Skeletal muscle satellite cell (primary cell): ENCODE measurements around the gene FSTL4.

ENCODE experiments used
- H3K27me3 ChIP-seq: 2 replicates; pipeline ENCODE4 v1.7.0; 2013; ENCODE audit warnings: low read length; ENCODE audit not compliant: control insufficient read depth, insufficient read depth
- H3K36me3 ChIP-seq: 2 replicates; pipeline ENCODE4 v1.7.0; 2013; ENCODE audit warnings: mild to moderate bottlenecking, control low read depth, low read length; ENCODE audit not compliant: insufficient read depth
- H3K4me1 ChIP-seq: 2 replicates; pipeline ENCODE4 v1.7.0; 2013; ENCODE audit warnings: low read length; ENCODE audit not compliant: control insufficient read depth, insufficient read depth
- H3K4me2 ChIP-seq: 2 replicates; pipeline ENCODE4 v1.7.0; 2013; ENCODE audit warnings: mild to moderate bottlenecking, low read length
- H3K4me3 ChIP-seq: 2 replicates; pipeline ENCODE4 v1.7.0; 2013; ENCODE audit warnings: low read length
- H3K9ac ChIP-seq: 2 replicates; pipeline ENCODE4 v1.7.0; 2013; ENCODE audit warnings: mild to moderate bottlenecking, low read depth, low read length, moderate library complexity
- H3K9me3 ChIP-seq: replicated peaks from 2 replicates; pipeline ENCODE4 v1.7.0; 2013; ENCODE audit warnings: mild to moderate bottlenecking, control low read depth, low read length

FSTL4 gene

DNA sequence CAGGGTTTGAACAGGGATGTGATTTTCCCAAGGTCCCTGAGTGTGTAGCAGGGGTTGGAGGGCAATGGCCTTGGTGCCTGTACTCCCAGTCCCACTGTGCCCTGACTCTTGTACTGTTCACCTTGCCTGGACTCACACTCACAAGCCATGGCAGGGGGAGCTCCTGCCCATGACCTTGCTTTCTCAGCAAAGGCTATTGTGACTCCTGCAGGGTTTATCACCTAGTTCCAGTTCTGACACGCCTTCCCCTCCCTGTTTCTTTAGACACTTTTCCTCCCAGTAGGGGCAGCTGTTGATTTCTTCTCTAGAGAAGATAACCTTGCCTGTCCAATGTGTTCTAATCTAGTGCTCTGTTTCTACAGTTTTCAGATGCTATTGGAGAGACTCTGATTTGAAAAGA is 139.5 kb downstream of the FSTL4 start:
- Histone ChIP-seq H3K9me3 (no peaks in the 10 kb centered on the region), H3K4me3 (no peak overlapping the region), H3K36me3 (no peaks in the 10 kb centered on the region), H3K4me2 (no peak overlapping the region), H3K27me3 (peaks cover 19% of the 10 kb centered on the region), H3K9ac (no peak overlapping the region), H3K4me1 (no peaks in the 10 kb centered on the region)

DNA sequence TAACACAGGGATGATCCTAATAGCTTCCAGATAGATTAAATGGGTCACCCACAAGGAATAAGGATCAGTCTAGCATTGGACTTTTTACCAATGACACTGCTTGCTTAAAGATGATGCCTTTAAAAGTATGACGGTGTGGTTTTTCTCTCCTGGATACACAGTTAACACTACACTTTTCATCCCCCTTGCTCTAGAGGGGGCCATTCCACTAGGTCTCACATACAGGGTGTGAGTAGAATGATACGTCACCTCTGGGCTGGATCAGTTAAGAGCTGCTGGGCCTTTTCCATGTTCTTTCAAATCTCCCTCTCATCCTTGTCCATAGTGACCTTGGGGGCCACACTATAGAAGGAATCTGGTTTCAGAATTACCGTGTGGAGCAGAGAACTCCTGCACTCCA is 140.6 kb downstream of the FSTL4 start:
- no peak overlapping the region for H3K9ac ChIP-seq
- H3K9me3 ChIP-seq, result no peaks in the 10 kb centered on the region
- peaks cover 17% of the 10 kb centered on the region for H3K27me3 ChIP-seq
- no peaks in the 10 kb centered on the region for H3K4me1 ChIP-seq
- no peaks in the 10 kb centered on the region for H3K36me3 ChIP-seq
- H3K4me2 ChIP-seq, result no peak overlapping the region
- H3K4me3 ChIP-seq, result no peak overlapping the region

DNA sequence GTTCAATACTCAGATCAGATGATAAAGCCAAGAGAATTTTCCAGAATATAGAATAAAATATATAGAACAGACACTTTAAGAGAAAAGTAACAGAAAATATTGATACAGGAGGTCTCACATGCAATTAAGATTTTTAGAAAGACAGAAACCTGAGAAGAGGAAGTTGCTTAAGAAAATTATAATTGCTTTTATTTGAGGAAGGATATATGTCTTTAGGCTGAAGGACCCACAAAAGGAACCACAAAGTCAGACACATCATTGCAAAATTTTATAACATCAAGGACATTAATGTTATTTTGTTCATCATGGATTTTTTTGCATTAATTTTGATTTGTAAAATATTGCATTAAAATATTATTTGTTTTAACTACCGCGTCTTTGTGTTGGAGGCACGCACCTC is 141.5 kb downstream of the FSTL4 start:
- Histone ChIP-seq H3K36me3 (no peaks in the 10 kb centered on the region), H3K27me3 (peaks cover 15% of the 10 kb centered on the region), H3K4me1 (no peaks in the 10 kb centered on the region), H3K9ac (no peak overlapping the region), H3K9me3 (no peaks in the 10 kb centered on the region), H3K4me2 (no peak overlapping the region), H3K4me3 (no peak overlapping the region)

DNA sequence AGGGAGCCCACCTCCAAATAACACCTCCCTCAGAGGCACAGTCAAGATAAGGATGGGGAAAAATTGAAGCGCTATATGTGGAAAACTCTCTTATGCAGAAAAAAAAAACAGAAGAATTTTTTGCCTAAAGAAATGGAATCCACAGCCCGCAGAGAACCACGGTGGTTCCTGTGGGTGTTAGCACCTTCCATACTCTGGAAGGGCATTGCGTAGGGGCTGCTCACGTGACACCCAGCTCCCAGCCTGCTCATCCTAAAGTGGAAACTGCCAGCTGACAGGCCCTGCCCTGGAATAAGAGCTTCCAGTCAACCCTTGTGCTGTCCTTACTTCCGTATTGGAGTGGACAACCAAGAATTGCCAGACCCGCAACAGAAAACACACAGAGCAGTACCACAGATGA is 142.5 kb downstream of the FSTL4 start:
- no peak overlapping the region for H3K9ac ChIP-seq
- no peak overlapping the region for H3K4me3 ChIP-seq
- H3K36me3 ChIP-seq, result no peaks in the 10 kb centered on the region
- peaks cover 13% of the 10 kb centered on the region for H3K27me3 ChIP-seq
- H3K4me2 ChIP-seq, result no peak overlapping the region
- H3K4me1 ChIP-seq, result no peaks in the 10 kb centered on the region
- no peaks in the 10 kb centered on the region for H3K9me3 ChIP-seq

DNA sequence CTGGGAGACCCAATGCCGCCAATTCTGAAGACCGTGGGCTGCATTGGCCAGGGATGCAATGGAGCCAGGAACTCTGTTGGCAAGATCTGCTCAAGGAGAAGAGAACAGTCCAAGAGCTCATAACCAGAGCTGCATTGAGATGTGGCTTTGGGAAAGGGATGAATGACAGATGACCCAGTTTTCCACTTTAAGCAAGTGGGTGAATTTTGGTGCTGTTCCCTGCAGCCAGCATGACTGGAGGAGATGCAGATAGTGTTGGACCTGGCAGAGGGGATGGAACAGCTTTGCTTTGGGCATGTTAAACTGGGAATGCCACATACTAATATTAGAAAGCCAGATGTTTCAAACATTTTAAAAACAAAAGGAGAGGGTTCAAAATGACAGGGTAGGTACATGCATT is 143.1 kb downstream of the FSTL4 start:
- Histone ChIP-seq H3K4me2 (no peak overlapping the region), H3K27me3 (peaks cover 10% of the 10 kb centered on the region), H3K36me3 (no peaks in the 10 kb centered on the region), H3K4me1 (no peaks in the 10 kb centered on the region), H3K9me3 (no peaks in the 10 kb centered on the region), H3K9ac (no peak overlapping the region), H3K4me3 (no peak overlapping the region)

DNA sequence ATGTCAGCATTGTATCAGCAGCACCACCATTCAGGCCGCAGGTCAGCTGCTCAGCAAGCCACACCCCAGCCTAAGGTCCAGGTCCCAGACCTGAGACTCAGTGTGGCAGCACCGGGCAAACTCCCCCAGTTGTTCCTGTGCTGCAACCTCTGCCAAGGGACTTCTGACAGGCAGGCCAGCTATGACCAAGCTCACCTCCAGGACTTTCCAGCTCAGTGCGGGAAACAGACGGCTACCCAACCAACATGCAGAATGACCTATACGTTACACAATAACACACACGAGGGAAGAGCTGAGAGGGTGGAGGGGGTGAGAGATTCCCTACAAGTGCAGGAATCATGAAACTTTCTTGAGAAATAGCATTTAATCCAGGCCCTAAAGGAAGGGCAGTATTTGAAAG is 143.7 kb downstream of the FSTL4 start:
- H3K4me2 ChIP-seq, result no peak overlapping the region
- H3K9ac ChIP-seq, result no peak overlapping the region
- H3K36me3 ChIP-seq, result no peaks in the 10 kb centered on the region
- H3K27me3 ChIP-seq, result peaks cover 8% of the 10 kb centered on the region
- no peaks in the 10 kb centered on the region for H3K9me3 ChIP-seq
- H3K4me1 ChIP-seq, result no peaks in the 10 kb centered on the region
- no peak overlapping the region for H3K4me3 ChIP-seq

DNA sequence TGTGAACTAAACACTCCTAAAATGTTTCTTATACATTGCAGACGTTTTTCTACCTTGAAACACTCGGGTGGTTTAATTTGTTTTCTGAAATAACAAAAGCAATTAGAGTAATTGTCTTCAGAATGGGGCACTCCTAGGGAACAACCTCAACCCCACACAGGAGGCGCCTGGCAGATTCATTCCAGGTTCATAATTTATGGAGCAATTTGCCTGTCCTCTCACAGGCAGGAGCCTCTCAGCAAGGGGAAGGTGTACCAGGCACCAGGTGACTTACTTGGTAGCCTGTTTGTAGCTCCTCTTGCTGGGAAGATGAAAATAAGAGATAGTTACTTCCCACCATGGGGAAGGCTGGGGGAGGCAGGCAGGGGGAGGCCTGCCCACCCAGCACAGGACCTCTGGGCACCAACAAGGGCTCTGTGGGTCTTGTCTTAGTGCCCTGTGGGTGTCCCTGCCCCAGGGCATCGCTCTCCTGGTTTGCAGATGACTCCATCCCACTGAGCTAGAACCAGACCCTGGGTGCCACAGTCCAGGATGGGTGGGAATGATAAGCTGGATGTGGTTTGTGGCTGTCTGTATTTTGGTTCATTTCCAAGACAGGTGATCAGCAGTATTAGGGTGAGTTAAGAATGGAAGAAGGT is 144.4 kb downstream of the FSTL4 start:
- Histone ChIP-seq H3K4me3 (no peak overlapping the region), H3K9ac (no peak overlapping the region), H3K4me1 (no peaks in the 10 kb centered on the region)

DNA sequence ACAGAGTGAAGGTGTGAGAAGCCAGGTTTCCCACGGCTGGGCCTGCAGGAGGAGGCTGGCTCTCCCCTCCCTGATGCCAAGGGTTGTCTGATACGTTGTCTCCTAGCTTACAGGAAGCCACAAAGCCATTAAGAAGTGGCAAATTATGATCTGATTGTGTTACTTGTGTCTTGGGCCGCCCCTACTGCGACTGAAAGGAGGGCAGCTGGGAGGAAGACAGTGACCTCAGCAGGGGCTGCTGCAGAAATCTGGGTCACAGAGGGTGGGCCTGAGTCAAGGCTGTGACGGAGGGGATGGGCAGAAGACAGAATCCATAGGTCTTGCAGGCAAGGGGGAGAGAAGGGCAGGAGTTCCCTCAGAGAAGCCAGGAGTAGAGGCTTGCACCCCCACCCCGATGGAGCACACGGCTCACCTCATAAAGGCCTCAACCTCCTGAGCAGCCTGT is 145.0 kb downstream of the FSTL4 start:
- H3K4me2 ChIP-seq, result no peak overlapping the region
- no peaks in the 10 kb centered on the region for H3K4me1 ChIP-seq
- H3K9me3 ChIP-seq, result no peaks in the 10 kb centered on the region
- H3K27me3 ChIP-seq, result peaks cover 8% of the 10 kb centered on the region
- H3K4me3 ChIP-seq, result no peak overlapping the region
- no peak overlapping the region for H3K9ac ChIP-seq
- no peaks in the 10 kb centered on the region for H3K36me3 ChIP-seq

More for the DNA sequence above, 144.4 kb downstream of the FSTL4 start:
- no peaks in the 10 kb centered on the region for H3K36me3 ChIP-seq
- H3K4me2 ChIP-seq, result no peak overlapping the region
- H3K27me3 ChIP-seq, result peaks cover 10% of the 10 kb centered on the region
- no peaks in the 10 kb centered on the region for H3K9me3 ChIP-seq

DNA sequence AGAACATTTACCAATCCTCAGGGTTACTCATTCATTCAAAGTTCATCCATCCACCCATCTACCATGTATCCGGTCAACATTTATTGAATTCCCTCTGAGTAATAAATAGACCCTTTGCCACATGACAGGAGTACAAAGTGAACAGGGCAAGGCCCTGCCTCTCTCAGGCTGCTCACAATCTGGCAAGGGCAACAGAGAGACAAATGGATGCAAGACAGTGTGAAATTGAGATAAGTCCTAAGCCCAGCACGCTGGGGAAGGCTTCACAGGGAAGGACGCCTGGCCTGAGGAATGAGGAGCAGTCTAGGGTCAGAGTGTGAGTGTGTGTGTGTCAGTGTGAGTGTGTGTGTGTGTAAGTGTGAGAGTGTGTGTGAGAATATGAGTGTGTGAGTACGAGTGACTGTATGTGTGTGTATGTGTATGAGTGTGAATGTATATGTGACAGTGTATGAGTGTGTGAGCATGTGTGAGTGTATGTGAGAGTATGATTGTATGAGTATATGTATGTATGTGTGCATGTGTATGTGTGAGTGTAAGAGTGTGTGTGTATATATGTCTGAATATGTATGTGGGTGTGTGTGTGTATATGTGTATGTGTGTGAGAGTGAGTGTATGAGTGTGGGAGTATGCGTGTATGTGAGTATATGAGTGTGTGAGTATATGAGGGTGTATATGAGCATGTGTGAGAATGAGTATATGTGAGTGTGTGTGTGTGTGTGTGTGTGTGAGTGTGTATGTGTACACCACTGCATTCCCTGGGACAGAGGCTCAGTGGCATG is 145.6 kb downstream of the FSTL4 start:
- no peak overlapping the region for H3K4me3 ChIP-seq
- H3K9ac ChIP-seq, result no peak overlapping the region
- no peak overlapping the region for H3K4me2 ChIP-seq
- peaks cover 8% of the 10 kb centered on the region for H3K27me3 ChIP-seq
- H3K4me1 ChIP-seq, result no peaks in the 10 kb centered on the region
- no peaks in the 10 kb centered on the region for H3K36me3 ChIP-seq
- H3K9me3 ChIP-seq, result no peaks in the 10 kb centered on the region

DNA sequence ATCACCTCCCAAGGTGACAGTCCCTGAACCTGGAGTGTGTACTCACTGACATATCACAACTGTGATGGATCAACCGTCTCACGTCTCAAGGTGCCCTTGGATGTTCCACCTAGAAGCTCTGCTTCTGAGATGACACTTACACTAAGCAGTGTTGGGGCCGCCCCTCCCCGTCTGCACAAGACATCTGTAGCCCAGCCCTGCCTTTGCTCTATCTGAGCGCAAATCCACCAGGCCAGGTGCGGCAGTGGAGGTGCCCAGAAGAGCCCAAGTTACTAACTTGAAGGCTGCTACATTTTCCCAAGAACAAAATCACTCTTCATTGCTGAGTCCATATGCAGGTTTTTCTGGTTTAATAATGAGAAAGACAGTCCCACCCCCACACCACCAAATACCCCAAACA is 148.3 kb downstream of the FSTL4 start:
- no peaks in the 10 kb centered on the region for H3K36me3 ChIP-seq

DNA sequence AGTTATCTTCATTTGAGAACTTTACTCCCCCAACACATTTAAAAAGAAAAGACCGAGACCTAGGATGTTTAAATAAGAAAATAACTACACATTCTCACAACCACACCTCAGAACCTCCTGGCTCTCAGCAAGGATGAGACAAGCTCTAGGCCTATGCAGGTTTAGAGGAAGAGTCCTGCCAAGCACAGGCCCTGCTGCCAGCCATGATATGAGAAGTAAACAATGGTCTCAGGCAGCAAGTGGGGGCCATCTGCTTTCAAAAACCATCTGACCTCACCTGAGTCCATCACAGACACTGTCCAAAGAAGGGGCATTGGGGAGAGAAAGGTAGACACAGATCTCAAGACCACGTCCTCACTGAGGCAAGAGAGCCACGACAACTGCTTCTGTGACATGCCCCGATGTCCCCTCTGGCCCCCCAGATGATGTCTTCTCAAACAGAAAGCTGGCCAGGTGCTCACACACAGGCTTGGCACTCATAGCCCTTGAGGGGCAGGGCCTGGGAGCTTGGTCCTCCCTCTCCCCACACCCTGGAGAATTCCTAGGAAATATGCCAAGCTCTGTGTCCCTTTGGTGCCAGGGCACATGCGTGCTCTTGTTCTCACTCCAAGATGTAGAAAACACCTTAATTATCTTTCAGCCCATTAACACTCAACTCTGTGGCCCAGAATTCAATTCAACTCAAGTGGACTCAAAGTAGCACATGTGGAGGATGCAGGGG is 150.4 kb downstream of the FSTL4 start:
- H3K27me3 ChIP-seq, result peaks cover 3% of the 10 kb centered on the region
- H3K36me3 ChIP-seq, result no peaks in the 10 kb centered on the region
- no peaks in the 10 kb centered on the region for H3K9me3 ChIP-seq
- no peak overlapping the region for H3K9ac ChIP-seq
- H3K4me2 ChIP-seq, result no peak overlapping the region
- no peaks in the 10 kb centered on the region for H3K4me1 ChIP-seq
- H3K4me3 ChIP-seq, result no peak overlapping the region

More for the DNA sequence above, 148.3 kb downstream of the FSTL4 start:
- Histone ChIP-seq H3K9me3 (no peaks in the 10 kb centered on the region), H3K27me3 (peaks cover 8% of the 10 kb centered on the region), H3K9ac (no peak overlapping the region), H3K4me1 (no peaks in the 10 kb centered on the region), H3K4me3 (no peak overlapping the region), H3K4me2 (no peak overlapping the region)
